Thyroid gland (tissue), 4 donors: ENCODE results near the gene CD40. TPM values are rescaled to one million over a fixed set of nuclear protein-coding genes. Genes with fewer than 3 reads are reported as not detected.

Source experiments
- DNase-seq, 2 donors: peaks; one replicate each; pipeline ENCODE4 v3.0.0-alpha.2; 2019
- H3K27ac ChIP-seq, 3 donors: fragments of 200-600 bp; sonication (generic); 1 replicate in 2 of 3; 2 replicates in 1 of 3; pipeline ENCODE4 v1.5.1; 2016 to 2019; ENCODE audit warnings: mild to moderate bottlenecking in 1 of 3, moderate library complexity in 1 of 3
- H3K27me3 ChIP-seq: fragments of 200-600 bp; sonication (generic); one replicate; pipeline ENCODE4 v1.5.1; 2019
- H3K36me3 ChIP-seq, 2 donors: fragments of 200-600 bp; sonication (generic); one replicate each; pipeline ENCODE4 v1.5.1; 2016 to 2019
- H3K4me1 ChIP-seq, 2 donors: fragments of 200-600 bp; sonication (generic); one replicate each; pipeline ENCODE4 v1.5.1; 2017 to 2019
- H3K4me3 ChIP-seq, 3 donors: fragments of 200-600 bp; sonication (generic); replicated peaks in 1 of 3; 1 replicate in 2 of 3; 2 replicates in 1 of 3; pipeline ENCODE4 v1.5.1; 2016; ENCODE audit warnings: mild to moderate bottlenecking in 1 of 3
- H3K9me3 ChIP-seq: fragments of 200-600 bp; sonication (generic); one replicate; pipeline ENCODE4 v1.5.1; 2017
- CTCF ChIP-seq, 6 experiments: fragments of 200-600 bp in 3 of 6; fragments of 450-650 bp in 3 of 6; sonication (generic) in 3 of 6; IDR thresholded peaks; one replicate each; pipeline ENCODE4 v1.5.1; 2016 to 2019; ENCODE audit warnings: antibody characterized with exemption in 6 of 6, mild to moderate bottlenecking in 2 of 6, inconsistent platforms in 1 of 6, moderate library complexity in 1 of 6
- POLR2A ChIP-seq, 2 donors: fragments of 450-650 bp; IDR thresholded peaks; one replicate each; pipeline ENCODE4 v1.6.1; 2017; ENCODE audit warnings: antibody characterized with exemption in 2 of 2, mild to moderate bottlenecking in 2 of 2, moderate library complexity in 1 of 2
- WGBS, 2 donors: methylation state at CpG; one replicate each; pipeline ENCODE4 v1.1.5; 2017; 5-methylcytosine and 5-hydroxymethylcytosine counted together
- intact Hi-C: fragments of 100-400 bp; cut with DNase I; formaldehyde crosslinking; loops from one replicate; pipeline ENCODE4 v1.15.1; 2023
- total RNA-seq, 4 donors: library from RNA; depleted of rRNA; stranded (reverse); fragments of >200 nt; gene quantifications; one replicate each; pipeline ENCODE4 v1.2.3, GENCODE V29; 2016

CD40 gene
- total RNA-seq, 4 donors from 2014 or later = 13.0 to 15.9 (median 15.0) TPM

GRCh38 chr20:46177768-46178167, 59.7 kb downstream of the CD40 start:
- no peak overlapping the region for H3K27ac ChIP-seq
- DNase-seq = no peak
- no peaks in the 10 kb centered on the region for H3K36me3 ChIP-seq
- peaks cover 9% of the 10 kb centered on the region for H3K27me3 ChIP-seq
- intact Hi-C loops = loop anchor here (5.0 kb wide), 1 partner anchor 155 kb away; no protein-coding TSS in a partner anchor
- no peak overlapping the region for H3K4me3 ChIP-seq
- no peak for TF ChIP-seq CTCF (IDR thresholded peaks at IDR 0.05)
- no peak for TF ChIP-seq POLR2A (IDR thresholded peaks at IDR 0.05)
- H3K9me3 ChIP-seq = no peaks in the 10 kb centered on the region
- WGBS, 2 donors = 90 to 92% methylated on average over 13 to 15 of the region's 15 CpGs
- H3K4me1 ChIP-seq = peaks cover 0 to 3% of the 10 kb centered on the region in 2 donors

- intact Hi-C loops = loop anchor here (5.0 kb wide), 1 partner anchor 157 kb away; no protein-coding TSS in a partner anchor
- 73 to 79% methylated on average over 8 of the region's 8 CpGs for WGBS, 2 donors
- TF ChIP-seq CTCF (IDR thresholded peaks at IDR 0.05) = no peak
- TF ChIP-seq POLR2A (IDR thresholded peaks at IDR 0.05) = no peak
- no peak overlapping the region for H3K4me3 ChIP-seq
- no peak for DNase-seq
- no peak overlapping the region for H3K27ac ChIP-seq
- H3K36me3 ChIP-seq = no peaks in the 10 kb centered on the region
- H3K4me1 ChIP-seq = peaks cover 0 to 3% of the 10 kb centered on the region in 2 donors
- H3K9me3 ChIP-seq = no peaks in the 10 kb centered on the region
- peaks cover 4% of the 10 kb centered on the region for H3K27me3 ChIP-seq
Measured at GRCh38 chr20:46178891-46179290, 60.8 kb downstream of the CD40 start.

Other genes starting within 250 kb of the CD40 start
- 10 to 100 TPM in 2 of 4 donors, 1 to 10 TPM in 2; 7.7 to 14.6 (median 10.9) TPM for gene ZSWIM1, start 237.1 kb upstream of the CD40 start, total RNA-seq
- gene SPATA25, start 230.7 kb upstream of the CD40 start, total RNA-seq = 1 to 10 TPM in 3 of 4 donors, not detected in 1; 3.0 to 8.8 (median 5.0) TPM
- 10 to 100 TPM; 12.6 to 17.4 (median 16.1) TPM for gene NEURL2, start 227.1 kb upstream of the CD40 start, total RNA-seq
- gene CTSA, start 227.0 kb upstream of the CD40 start, total RNA-seq = 100 to 1,000 TPM in 1 of 4 donors, 10 to 100 TPM in 3; 42.7 to 103 (median 51.3) TPM
- 100 to 1,000 TPM in 1 of 4 donors, 10 to 100 TPM in 3; 22.7 to 260 (median 70.1) TPM for gene PLTP, start 206.2 kb upstream of the CD40 start, total RNA-seq
- gene PCIF1, start 183.6 kb upstream of the CD40 start, total RNA-seq = 10 to 100 TPM; 28.1 to 63.6 (median 49.1) TPM
- gene ZNF335, start 146.1 kb upstream of the CD40 start, total RNA-seq = 10 to 100 TPM; 18.1 to 31.6 (median 25.6) TPM
- 1 to 10 TPM in 2 of 4 donors, under 1 TPM in 2; 0.33 to 1.4 (median 1.1) TPM for gene MMP9, start 109.4 kb upstream of the CD40 start, total RNA-seq
- gene SLC12A5, start 89.1 kb upstream of the CD40 start, total RNA-seq = 1 to 10 TPM in 1 of 4 donors, not detected in 3; 1.6 TPM
- 10 to 100 TPM; 31.4 to 46.1 (median 37.4) TPM for gene NCOA5, start 28.4 kb upstream of the CD40 start, total RNA-seq
- gene CDH22, start 190.2 kb downstream of the CD40 start, total RNA-seq = 1 to 10 TPM in 2 of 4 donors, under 1 TPM in 2; 0.38 to 3.0 (median 1.2) TPM